Adrenal gland (tissue), 12 donors: Measurements from ENCODE around the gene CSPG5. TPM values are rescaled to one million over a fixed set of nuclear protein-coding genes. Genes with fewer than 3 reads are reported as not detected.

Experiments used
- DNase-seq, 7 donors: peaks; one replicate each; pipeline ENCODE4 v3.0.0-alpha.2; 2019 to 2020
- H3K27ac ChIP-seq, 5 donors: fragments of 200-600 bp; sonication (generic) in 4 of 5; 1 replicate in 3 of 5; 2 replicates in 2 of 5; pipeline versions ENCODE4 v1.5.1 to v1.8.0; 2016 to 2020; ENCODE audit warnings: mild to moderate bottlenecking in 1 of 5
- H3K27me3 ChIP-seq: fragments of 200-600 bp; 2 replicates; pipeline ENCODE4 v1.8.0; 2021
- H3K36me3 ChIP-seq, 2 donors: fragments of 200-600 bp; replicated peaks in 1 of 2; 1 replicate in 1 of 2; 2 replicates in 1 of 2; pipeline versions ENCODE4 v1.5.1 to v1.8.0; 2018 to 2022
- H3K4me1 ChIP-seq, 2 donors: fragments of 200-600 bp; replicated peaks in 1 of 2; 1 replicate in 1 of 2; 2 replicates in 1 of 2; pipeline versions ENCODE4 v1.5.1 to v1.8.0; 2018 to 2021
- H3K4me3 ChIP-seq, 4 donors: fragments of 200-600 bp; sonication (generic) in 3 of 4; one replicate each; pipeline ENCODE4 v1.5.1; 2016 to 2018
- H3K9me3 ChIP-seq, 3 donors: fragments of 200-600 bp; sonication (generic) in 1 of 3; replicated peaks in 1 of 3; 1 replicate in 2 of 3; 2 replicates in 1 of 3; pipeline versions ENCODE4 v1.5.1 to v1.8.0; 2016 to 2021
- CTCF ChIP-seq, 6 experiments: fragments of 450-650 bp in 4 of 6; fragments of 200-600 bp in 2 of 6; sonication (generic) in 1 of 6; IDR thresholded peaks; 1 replicate in 5 of 6; 2 replicates in 1 of 6; pipeline versions ENCODE4 v1.5.1 to v1.8.0; 2016 to 2021; ENCODE audit warnings: antibody characterized with exemption in 6 of 6, mild to moderate bottlenecking in 2 of 6, moderate library complexity in 1 of 6
- POLR2A ChIP-seq, 2 donors: fragments of 450-650 bp; IDR thresholded peaks; one replicate each; pipeline ENCODE4 v1.6.1; 2017; ENCODE audit warnings: antibody characterized with exemption in 2 of 2, mild to moderate bottlenecking in 2 of 2, moderate library complexity in 1 of 2
- WGBS, 4 donors: extraction: QIAGEN DNeasy Blood & Tissue Kit in 2 of 4; methylation state at CpG; one replicate each; pipeline versions ENCODE4 v1.1.5 to v1.1.7; 2013 to 2017; 5-methylcytosine and 5-hydroxymethylcytosine counted together
- intact Hi-C, 2 donors: fragments of 100-400 bp; cut with DNase I; formaldehyde crosslinking; loops; one replicate each; pipeline versions ENCODE4 v1.14.1 to v1.15.0; 2022 to 2023
- polyA plus RNA-seq, 3 donors: library from polyadenylated mRNA; stranded (reverse); fragments of 200-250 nt in 2 of 3; fragments of 350-450 nt in 1 of 3; fragmentation: Illumina TruSeq in 1 of 3; extraction: RNeasy Lipid Tissue Mini Kit (QIAGEN cat#74804) in 1 of 3; gene quantifications; one replicate each; pipeline ENCODE4 v1.2.3, GENCODE V29; 2013 to 2014
- total RNA-seq, 9 donors: library from RNA; depleted of rRNA in 4 of 9; stranded (reverse); fragments of >200 nt in 4 of 9; fragments of 120-200 nt in 1 of 9; fragmentation: NEBNext Ultra II Directional in 1 of 9; extraction: Animal tissue kit (Norgen Biotek cat#: 25700) in 1 of 9; gene quantifications; one replicate each; pipeline versions ENCODE4 v1.1.0 to v1.2.4, GENCODE V29; 2013 to 2023
- donor health status: healthy with polysubstance abuse.
- donor health status: Bipolar disorder and iron deficiency.
- donor health status: DM: yes; HTN: yes; CAD: no.
- donor health status: DM: no; HTN: no; CAD: no.
- donor health status: DM: no; HTN: no; CAD: no.
- donor health status: DM: yes; HTN: yes; CAD: no.

The CSPG5 gene
- total and polyA plus RNA-seq, 12 donors = 0.13 to 0.84 (median 0.50) TPM; not detected in 3

GRCh38 chr3:47527952-47528725 is 50.5 kb downstream of the CSPG5 start:
- TF ChIP-seq POLR2A (IDR thresholded peaks at IDR 0.05) (no peak), CTCF (IDR thresholded peaks at IDR 0.05) (no peak)
- no peaks in the 10 kb centered on the region for H3K27me3 ChIP-seq
- WGBS, 4 donors = 74 to 80% (median 78%) methylated on average over 6 of the region's 6 CpGs
- no peak overlapping the region for H3K27ac ChIP-seq
- DNase-seq = no peak
- no peaks in the 10 kb centered on the region for H3K4me1 ChIP-seq
- intact Hi-C loops = loop anchor here in 1 of 2 donors (10.0 kb wide), 1 partner anchor 137 kb away; no protein-coding TSS in a partner anchor
- H3K9me3 ChIP-seq = no peaks in the 10 kb centered on the region
- no peaks in the 10 kb centered on the region for H3K36me3 ChIP-seq
- no peak overlapping the region for H3K4me3 ChIP-seq

- no peak for DNase-seq
- Histone ChIP-seq H3K36me3 (no peaks in the 10 kb centered on the region), H3K27me3 (no peaks in the 10 kb centered on the region), H3K27ac (no peak overlapping the region), H3K4me3 (no peak overlapping the region), H3K9me3 (no peaks in the 10 kb centered on the region), H3K4me1 (no peaks in the 10 kb centered on the region)
- intact Hi-C loops = loop anchor here in 1 of 2 donors (10.0 kb wide), 1 partner anchor 139 kb away; no protein-coding TSS in a partner anchor
- TF ChIP-seq POLR2A (IDR thresholded peaks at IDR 0.05) = no peak
- TF ChIP-seq CTCF (IDR thresholded peaks at IDR 0.05) = no peak
- 84 to 89% (median 86%) methylated on average over 4 of the region's 4 CpGs for WGBS, 4 donors
Observed at GRCh38 chr3:47525617-47526016, 53.0 kb downstream of the CSPG5 start.

- Histone ChIP-seq H3K36me3 (no peaks in the 10 kb centered on the region), H3K4me3 (no peak overlapping the region), H3K4me1 (no peaks in the 10 kb centered on the region), H3K27me3 (no peaks in the 10 kb centered on the region), H3K9me3 (no peaks in the 10 kb centered on the region), H3K27ac (no peak overlapping the region)
- no peak for DNase-seq
- TF ChIP-seq POLR2A (IDR thresholded peaks at IDR 0.05) (no peak), CTCF (IDR thresholded peaks at IDR 0.05) (no peak)
- intact Hi-C loops = loop anchor here (2.0 to 10.0 kb wide), 3 partner anchors 141 to 267 kb away; no protein-coding TSS in a partner anchor
- 56 to 77% (median 64%) methylated on average over 4 of the region's 4 CpGs for WGBS, 4 donors
Observed at GRCh38 chr3:47523310-47524073, 55.2 kb downstream of the CSPG5 start.
